Osteocyte (in vitro differentiated cells): ENCODE data around the gene NEK7. TPM values are rescaled to one million over a fixed set of nuclear protein-coding genes. Genes with fewer than 3 reads are reported as not detected.

Source experiments
- DNase-seq: peaks from one replicate; pipeline ENCODE4 v3.0.0; 2021; ENCODE audit warnings: mixed read lengths; ENCODE audit not compliant: unreplicated experiment; ENCODE audit errors: extremely low spot score
- H3K27ac Mint-ChIP-seq: one replicate; pipeline ENCODE4 v1.8.0; 2021; ENCODE audit warnings: mild to moderate bottlenecking, mixed read lengths; ENCODE audit not compliant: unreplicated experiment
- H3K27me3 Mint-ChIP-seq: one replicate; pipeline ENCODE4 v1.8.0; 2021; ENCODE audit warnings: mixed read lengths; ENCODE audit not compliant: unreplicated experiment
- H3K36me3 Mint-ChIP-seq: one replicate; pipeline ENCODE4 v1.8.0; 2021; ENCODE audit warnings: mixed read lengths; ENCODE audit not compliant: unreplicated experiment
- H3K4me1 Mint-ChIP-seq: one replicate; pipeline ENCODE4 v1.8.0; 2021; ENCODE audit warnings: mixed read lengths; ENCODE audit not compliant: unreplicated experiment
- H3K4me3 Mint-ChIP-seq: one replicate; pipeline ENCODE4 v1.8.0; 2021; ENCODE audit warnings: mild to moderate bottlenecking, moderate library complexity, mixed read lengths; ENCODE audit not compliant: unreplicated experiment
- H3K9me3 Mint-ChIP-seq: one replicate; pipeline ENCODE4 v1.8.0; 2021; ENCODE audit warnings: mixed read lengths; ENCODE audit not compliant: unreplicated experiment
- total RNA-seq: library from RNA; stranded (reverse); gene quantifications from 2 replicates; pipeline ENCODE4 v1.2.1, GENCODE V29; 2021
- TF ChIP-seq, protein P1 (sequence below): fragments of 200-600 bp; sonication (generic); IDR thresholded peaks from 2 replicates; pipeline ENCODE4 v1.5.0; 2021; ENCODE audit warnings: antibody characterized with exemption, mild to moderate bottlenecking, moderate library complexity

Gene NEK7
- total RNA-seq, 1 donor from 2014 or later: 61.6 TPM

DNA sequence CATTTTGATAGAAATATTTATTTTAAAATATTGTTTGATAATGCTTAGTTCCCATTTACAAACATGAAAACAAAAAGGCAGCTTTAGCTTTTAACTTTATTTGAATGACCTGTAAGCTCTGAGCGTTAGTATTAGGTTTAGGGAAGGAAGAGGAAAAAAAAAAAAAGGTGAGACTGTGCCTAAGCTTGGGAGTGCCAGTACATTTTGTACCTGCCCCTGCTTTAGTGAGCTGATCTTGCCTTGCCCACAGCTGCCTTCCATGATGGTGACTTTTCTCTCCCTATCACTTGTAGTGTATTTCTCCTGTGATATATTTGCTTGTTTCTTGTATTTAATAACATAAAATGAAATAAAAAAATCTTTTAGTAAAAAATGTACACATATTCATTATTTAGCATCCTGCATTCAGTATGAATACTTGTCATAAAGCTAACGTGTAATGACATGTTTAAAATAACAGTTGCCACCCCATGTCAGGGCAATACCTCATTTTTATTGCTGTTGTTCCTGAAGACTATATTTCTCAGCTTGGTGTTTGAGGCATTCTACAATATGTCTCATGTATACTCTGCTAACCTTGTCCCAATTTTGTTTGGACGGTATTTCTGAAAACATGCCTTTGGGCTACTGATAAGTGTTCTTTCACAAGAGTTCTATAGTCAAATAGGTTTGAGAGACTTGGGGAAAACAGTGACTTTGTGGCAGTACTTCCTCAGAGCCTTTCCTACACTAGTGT is 76.3 kb downstream of the NEK7 start:
- H3K4me3 Mint-ChIP-seq: no peak overlapping the region
- no peaks in the 10 kb centered on the region for H3K27me3 Mint-ChIP-seq
- TF ChIP-seq, protein P1, sequence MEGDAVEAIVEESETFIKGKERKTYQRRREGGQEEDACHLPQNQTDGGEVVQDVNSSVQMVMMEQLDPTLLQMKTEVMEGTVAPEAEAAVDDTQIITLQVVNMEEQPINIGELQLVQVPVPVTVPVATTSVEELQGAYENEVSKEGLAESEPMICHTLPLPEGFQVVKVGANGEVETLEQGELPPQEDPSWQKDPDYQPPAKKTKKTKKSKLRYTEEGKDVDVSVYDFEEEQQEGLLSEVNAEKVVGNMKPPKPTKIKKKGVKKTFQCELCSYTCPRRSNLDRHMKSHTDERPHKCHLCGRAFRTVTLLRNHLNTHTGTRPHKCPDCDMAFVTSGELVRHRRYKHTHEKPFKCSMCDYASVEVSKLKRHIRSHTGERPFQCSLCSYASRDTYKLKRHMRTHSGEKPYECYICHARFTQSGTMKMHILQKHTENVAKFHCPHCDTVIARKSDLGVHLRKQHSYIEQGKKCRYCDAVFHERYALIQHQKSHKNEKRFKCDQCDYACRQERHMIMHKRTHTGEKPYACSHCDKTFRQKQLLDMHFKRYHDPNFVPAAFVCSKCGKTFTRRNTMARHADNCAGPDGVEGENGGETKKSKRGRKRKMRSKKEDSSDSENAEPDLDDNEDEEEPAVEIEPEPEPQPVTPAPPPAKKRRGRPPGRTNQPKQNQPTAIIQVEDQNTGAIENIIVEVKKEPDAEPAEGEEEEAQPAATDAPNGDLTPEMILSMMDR: no peak
- no peak overlapping the region for H3K27ac Mint-ChIP-seq
- H3K9me3 Mint-ChIP-seq: no peaks in the 10 kb centered on the region
- peaks cover 28% of the 10 kb centered on the region for H3K4me1 Mint-ChIP-seq
- no peak for DNase-seq
- peaks cover 3% of the 10 kb centered on the region for H3K36me3 Mint-ChIP-seq

DNA sequence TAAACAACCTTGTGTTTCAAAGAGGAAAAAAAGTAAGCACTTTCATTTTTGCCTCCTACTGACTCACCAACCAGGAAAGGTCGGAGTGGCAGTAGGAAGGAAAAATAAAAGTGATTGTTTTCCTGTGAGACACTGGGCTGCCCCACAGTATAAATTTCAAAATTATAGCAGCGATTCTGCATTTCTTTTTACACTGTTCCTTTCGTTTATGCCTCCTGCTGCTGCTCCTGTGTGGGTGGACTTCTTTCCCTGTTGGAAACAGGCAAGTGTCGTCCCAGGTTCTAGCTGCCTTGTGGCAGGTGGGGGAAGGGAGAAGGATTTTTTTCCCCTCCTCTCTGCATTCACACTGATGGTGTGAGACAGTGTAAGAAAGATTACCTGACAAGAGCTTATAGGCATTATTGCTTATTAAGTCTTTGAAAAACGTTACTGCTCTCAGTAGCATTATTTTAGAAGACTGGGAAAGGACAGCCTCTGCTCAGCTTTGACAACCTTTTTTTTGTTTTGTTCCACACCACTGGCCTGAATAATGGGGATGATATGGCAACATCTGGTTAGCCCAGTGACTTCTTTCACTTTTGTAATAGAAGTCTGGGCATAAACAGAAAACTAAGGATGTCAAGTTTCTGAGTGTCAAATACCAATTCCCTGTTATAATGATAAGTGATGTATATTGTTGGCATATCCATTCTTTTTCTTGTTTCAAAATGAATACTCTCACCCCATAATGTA is 77.9 kb downstream of the NEK7 start:
- Mint-ChIP-seq H3K27ac (peak overlapping the region; percentile 95), H3K4me3 (peak overlapping the region; percentile 80), H3K27me3 (no peaks in the 10 kb centered on the region), H3K36me3 (peaks cover 5% of the 10 kb centered on the region), H3K9me3 (no peaks in the 10 kb centered on the region), H3K4me1 (peaks cover 25% of the 10 kb centered on the region)
- no peak for DNase-seq
- TF ChIP-seq, protein P1: no peak

DNA sequence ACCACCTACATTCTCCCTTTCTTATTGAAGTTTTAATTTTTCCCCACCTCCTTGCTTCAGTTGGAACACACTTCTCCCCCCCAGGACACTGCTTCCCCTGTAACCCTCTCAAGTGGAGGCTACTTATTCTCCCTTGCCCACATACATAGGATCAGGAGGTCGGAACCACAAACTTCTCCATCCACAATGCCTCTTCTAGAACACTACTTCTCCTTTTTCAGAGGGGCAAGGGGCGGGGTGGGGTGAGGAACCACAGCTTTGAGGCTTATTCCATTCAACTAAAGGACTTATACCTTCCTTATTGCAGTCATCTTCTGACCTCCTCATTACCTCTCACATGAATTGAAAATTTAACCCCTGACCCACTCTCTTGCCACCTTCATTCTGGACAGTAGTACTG is 81.3 kb downstream of the NEK7 start:
- Mint-ChIP-seq H3K4me3 (no peak overlapping the region), H3K27me3 (no peaks in the 10 kb centered on the region), H3K9me3 (no peaks in the 10 kb centered on the region), H3K36me3 (peaks cover 2% of the 10 kb centered on the region), H3K27ac (no peak overlapping the region), H3K4me1 (peaks cover 19% of the 10 kb centered on the region)
- TF ChIP-seq, protein P1: no peak
- no peak for DNase-seq

DNA sequence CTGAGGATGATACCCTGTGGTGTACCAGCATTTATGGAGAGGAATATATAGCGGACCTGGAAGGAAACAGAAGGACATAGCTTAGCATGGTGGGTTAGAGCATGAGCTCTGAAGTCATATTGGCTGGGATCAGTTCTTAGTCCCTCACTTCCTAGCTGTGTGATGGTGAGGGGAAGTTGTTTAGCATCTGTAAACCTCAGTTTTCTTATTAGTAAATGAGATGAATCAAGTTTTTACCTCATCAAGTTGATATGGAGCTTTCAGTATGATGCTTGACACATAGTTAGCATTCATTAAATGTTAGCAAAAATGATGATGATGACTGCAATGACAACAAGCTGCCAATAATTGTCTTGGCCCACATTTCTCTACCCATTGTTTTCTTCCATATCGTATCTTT is 84.8 kb downstream of the NEK7 start:
- TF ChIP-seq, protein P1: no peak
- Mint-ChIP-seq H3K27me3 (no peaks in the 10 kb centered on the region), H3K4me1 (peaks cover 13% of the 10 kb centered on the region), H3K36me3 (peaks cover 8% of the 10 kb centered on the region), H3K4me3 (no peak overlapping the region), H3K27ac (no peak overlapping the region), H3K9me3 (no peaks in the 10 kb centered on the region)
- DNase-seq: no peak

DNA sequence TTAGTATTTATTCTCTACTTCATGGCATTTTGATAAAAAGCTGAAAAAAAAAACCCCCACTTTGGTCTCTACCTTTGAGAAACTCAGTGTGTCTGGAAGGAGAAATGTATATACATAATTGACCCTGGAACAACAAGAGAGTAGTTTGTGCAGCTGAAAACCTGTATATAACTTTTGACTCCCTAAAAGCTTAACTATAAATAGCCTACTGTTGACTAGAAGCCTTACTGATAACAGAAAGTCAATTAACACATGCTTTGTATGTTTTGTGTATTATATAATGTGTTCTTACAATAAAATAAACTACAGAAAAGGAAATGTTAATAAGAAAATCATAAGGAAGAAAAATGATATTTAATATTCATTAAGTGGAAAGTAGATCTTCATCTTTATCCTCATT is 88.0 kb downstream of the NEK7 start:
- TF ChIP-seq, protein P1: no peak
- Mint-ChIP-seq H3K4me1 (peaks cover 13% of the 10 kb centered on the region), H3K27ac (no peak overlapping the region), H3K9me3 (no peaks in the 10 kb centered on the region), H3K36me3 (peaks cover 6% of the 10 kb centered on the region), H3K27me3 (no peaks in the 10 kb centered on the region), H3K4me3 (no peak overlapping the region)
- DNase-seq: no peak
